ENCODE data around the gene NEURL1.
"Not testable (repeated sequence)": the region's sequence is repeated elsewhere in the genome, so short reads cannot be mapped to it uniquely, and the experiment has no call there.

NEURL1 gene

DNA sequence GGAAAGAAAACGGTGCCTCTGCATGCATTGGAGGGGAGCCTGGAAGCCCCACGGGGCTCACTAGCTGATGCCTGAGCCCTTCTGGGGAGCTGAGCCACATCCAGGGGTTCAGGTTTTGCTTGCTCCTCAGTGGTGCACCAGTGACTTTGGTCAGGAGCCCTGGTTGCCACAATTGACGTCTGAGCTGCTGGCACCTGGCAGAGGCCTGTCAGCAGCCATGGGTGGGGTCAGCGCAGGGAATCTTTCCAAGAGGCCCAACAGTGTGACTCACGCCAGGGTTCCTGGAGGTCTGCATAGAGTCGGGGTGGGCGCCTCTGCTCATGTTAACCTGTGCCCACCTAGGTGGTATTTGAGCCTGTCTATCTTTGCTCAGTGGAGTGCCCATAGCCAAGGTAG is 138.7 kb downstream of the NEURL1 start:
- no peak overlapping the region for H3K4me3 ChIP-seq (ENCODE audit: low read depth, low read length)
- TF ChIP-seq, protein P1, sequence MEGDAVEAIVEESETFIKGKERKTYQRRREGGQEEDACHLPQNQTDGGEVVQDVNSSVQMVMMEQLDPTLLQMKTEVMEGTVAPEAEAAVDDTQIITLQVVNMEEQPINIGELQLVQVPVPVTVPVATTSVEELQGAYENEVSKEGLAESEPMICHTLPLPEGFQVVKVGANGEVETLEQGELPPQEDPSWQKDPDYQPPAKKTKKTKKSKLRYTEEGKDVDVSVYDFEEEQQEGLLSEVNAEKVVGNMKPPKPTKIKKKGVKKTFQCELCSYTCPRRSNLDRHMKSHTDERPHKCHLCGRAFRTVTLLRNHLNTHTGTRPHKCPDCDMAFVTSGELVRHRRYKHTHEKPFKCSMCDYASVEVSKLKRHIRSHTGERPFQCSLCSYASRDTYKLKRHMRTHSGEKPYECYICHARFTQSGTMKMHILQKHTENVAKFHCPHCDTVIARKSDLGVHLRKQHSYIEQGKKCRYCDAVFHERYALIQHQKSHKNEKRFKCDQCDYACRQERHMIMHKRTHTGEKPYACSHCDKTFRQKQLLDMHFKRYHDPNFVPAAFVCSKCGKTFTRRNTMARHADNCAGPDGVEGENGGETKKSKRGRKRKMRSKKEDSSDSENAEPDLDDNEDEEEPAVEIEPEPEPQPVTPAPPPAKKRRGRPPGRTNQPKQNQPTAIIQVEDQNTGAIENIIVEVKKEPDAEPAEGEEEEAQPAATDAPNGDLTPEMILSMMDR (IDR thresholded peaks at IDR 0.05; ENCODE audit: low read depth, low read length): no peak

DNA sequence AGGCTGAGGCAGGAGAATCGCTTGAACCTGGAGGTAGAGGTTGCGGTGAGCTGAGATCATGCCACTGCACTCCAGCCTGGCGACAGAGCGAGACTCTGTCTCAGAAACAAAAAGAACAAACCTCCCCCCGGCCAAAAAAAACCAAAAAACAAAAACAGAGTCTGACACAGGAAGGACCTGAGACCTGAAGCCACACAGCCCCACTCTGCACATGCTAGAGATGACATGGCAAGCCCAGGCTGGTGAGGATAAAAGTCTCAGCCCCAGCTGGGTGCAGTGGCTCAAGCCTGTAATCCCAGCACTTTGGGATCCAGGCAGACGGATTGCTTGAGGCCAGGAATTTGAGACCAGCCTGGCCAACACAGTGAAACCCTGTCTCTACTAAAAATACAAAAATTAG is 139.4 kb downstream of the NEURL1 start:
- not testable (repeated sequence) for H3K4me3 ChIP-seq (ENCODE audit: low read depth, low read length)

GRCh38 chr10:103633846-103634245 is 140.3 kb downstream of the NEURL1 start:
- H3K4me3 ChIP-seq (ENCODE audit: low read depth, low read length): no peak overlapping the region
- TF ChIP-seq, protein P1 (IDR thresholded peaks at IDR 0.05; ENCODE audit: low read depth, low read length): no peak

GRCh38 chr10:103635580-103635979 is 142.1 kb downstream of the NEURL1 start:
- no peak overlapping the region for H3K4me3 ChIP-seq (ENCODE audit: low read depth, low read length)
- TF ChIP-seq, protein P1 (IDR thresholded peaks at IDR 0.05; ENCODE audit: low read depth, low read length): no peak

DNA sequence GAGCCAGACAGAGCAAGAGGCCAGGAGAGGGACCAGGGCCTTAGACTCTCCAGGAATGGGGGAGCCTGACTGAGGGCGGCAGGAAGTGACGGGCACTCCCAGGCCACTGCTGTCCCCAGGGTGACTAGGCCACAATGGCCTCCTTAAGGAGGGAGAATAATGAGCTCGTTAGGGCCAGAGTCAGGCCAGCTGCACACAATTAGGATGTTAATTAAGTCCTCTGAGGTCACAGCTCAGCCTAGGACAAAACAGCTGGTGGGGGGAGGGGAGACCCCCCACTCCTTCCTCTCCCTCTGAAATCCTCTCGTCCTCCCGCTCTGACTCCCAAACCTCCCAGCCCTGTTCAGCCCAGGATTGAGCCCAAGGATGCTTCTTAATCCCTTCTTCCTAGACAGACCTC is 143.0 kb downstream of the NEURL1 start:
- H3K4me3 ChIP-seq (ENCODE audit: low read depth, low read length): no peak overlapping the region
- TF ChIP-seq, protein P1 (IDR thresholded peaks at IDR 0.05; ENCODE audit: low read depth, low read length): no peak

GRCh38 chr10:103637011-103637410 is 143.5 kb downstream of the NEURL1 start:
- TF ChIP-seq, protein P1 (IDR thresholded peaks at IDR 0.05; ENCODE audit: low read depth, low read length): no peak
- no peak overlapping the region for H3K4me3 ChIP-seq (ENCODE audit: low read depth, low read length)

DNA sequence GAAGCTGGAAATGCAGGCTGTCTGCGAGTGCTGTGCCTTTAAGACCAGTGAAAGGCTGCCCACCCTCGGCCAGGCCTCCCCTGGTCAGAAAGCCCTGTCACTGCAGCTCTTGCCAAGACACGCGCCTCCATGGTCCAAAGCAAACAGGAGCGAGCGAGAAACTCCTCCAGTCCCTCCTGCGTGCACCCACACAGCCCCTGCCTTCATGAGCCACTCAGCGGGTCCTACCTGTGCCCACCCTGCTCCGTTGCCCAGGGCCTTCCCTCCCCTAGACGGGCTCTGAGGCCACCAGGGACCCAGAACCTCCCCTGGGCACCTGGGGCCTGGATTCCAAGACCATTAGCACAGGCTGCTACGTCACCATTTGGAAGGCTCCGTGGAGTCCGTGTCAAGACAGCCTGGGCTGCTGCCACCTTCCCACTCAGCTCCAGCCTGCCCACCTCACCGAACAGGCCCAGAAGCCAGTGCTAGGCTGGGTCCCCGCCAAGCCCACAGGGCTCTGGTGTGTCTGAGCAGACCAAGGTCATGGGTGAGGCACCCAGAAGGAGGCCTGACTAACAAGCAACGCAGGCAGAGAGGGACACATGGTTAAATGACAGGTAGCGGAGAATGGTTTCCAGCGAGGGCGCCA is 144.5 kb downstream of the NEURL1 start:
- H3K4me3 ChIP-seq (ENCODE audit: low read depth, low read length): no peak overlapping the region

More for the DNA sequence above, 144.5 kb downstream of the NEURL1 start:
- TF ChIP-seq, protein P1 (IDR thresholded peaks at IDR 0.05; ENCODE audit: low read depth, low read length): no peak

All from WI38 (cell line).